ENCODE measurements around the gene ABCF3. TPM values are rescaled to one million over a fixed set of nuclear protein-coding genes. Genes with fewer than 3 reads are reported as not detected.
"Not testable (repeated sequence)": the region's sequence is repeated elsewhere in the genome, so short reads cannot be mapped to it uniquely, and the experiment has no call there.

The ABCF3 gene, protein sequence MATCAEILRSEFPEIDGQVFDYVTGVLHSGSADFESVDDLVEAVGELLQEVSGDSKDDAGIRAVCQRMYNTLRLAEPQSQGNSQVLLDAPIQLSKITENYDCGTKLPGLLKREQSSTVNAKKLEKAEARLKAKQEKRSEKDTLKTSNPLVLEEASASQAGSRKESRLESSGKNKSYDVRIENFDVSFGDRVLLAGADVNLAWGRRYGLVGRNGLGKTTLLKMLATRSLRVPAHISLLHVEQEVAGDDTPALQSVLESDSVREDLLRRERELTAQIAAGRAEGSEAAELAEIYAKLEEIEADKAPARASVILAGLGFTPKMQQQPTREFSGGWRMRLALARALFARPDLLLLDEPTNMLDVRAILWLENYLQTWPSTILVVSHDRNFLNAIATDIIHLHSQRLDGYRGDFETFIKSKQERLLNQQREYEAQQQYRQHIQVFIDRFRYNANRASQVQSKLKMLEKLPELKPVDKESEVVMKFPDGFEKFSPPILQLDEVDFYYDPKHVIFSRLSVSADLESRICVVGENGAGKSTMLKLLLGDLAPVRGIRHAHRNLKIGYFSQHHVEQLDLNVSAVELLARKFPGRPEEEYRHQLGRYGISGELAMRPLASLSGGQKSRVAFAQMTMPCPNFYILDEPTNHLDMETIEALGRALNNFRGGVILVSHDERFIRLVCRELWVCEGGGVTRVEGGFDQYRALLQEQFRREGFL
- total RNA-seq (2014; rRNA removed; shearing (Covaris generic); ENCODE audit: low replicate concordance) = 65.3 and 79.4 TPM in 2 replicates

DNA sequence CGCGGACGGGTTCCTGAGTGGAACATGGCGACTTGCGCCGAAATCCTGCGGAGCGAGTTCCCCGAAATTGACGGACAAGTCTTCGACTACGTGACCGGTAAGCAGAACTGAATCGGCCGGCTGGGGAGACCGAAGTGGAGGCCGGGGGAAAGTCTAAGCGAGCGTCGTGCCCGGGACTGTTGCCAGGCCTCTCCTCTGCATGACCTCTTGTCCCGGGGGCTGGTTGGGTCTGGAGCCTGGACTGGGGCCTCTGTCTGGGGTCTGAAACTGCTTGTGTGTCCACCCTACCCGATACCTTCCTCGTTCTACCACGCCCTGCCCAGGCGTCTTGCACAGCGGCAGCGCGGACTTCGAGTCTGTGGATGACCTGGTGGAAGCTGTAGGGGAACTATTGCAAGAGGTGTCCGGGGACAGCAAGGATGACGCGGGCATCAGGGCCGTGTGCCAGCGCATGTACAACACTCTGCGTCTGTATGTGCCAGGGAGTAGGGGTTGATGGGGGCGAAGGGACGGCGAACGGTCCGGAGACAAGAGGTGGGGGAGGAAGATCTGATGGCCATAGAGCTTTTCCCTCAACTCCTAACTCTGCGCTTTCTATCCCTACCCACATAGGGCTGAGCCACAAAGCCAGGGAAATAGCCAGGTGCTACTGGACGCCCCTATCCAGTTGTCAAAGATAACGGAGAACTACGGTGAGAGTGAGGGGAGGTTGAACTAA is at the start of gene ABCF3:
ABCF3 (plus strand) TSS at position 16 of the 718 bp plus-strand sequence; CDS start at position 25, 9 bp downstream.
- peak; percentile 66 for DNase-seq
- H3K9me3 ChIP-seq = no peaks in the 10 kb centered on the region
- H3K36me3 ChIP-seq = peaks cover 86% of the 10 kb centered on the region

DNA sequence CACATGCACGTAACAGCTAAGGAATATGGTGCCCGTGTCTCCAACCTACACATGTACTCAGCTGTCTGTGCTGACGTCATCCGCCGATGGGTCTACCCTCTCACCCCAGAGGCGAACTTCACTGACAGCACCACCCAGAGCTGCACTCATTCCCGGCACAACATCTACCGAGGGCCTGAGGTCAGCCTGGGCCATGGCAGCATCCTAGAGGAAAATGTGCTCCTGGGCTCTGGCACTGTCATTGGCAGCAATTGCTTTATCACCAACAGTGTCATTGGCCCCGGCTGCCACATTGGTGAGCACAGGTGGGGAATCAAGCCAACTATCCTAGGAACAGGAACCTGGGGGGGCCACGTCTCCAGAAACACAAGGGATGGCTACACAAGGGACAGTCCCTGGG is 45.6 kb upstream of the ABCF3 start:
- Histone ChIP-seq H3K27me3 (no peaks in the 10 kb centered on the region), H3K36me3 (peaks cover 69% of the 10 kb centered on the region), H3K4me3 (no peak overlapping the region), H3K9me3 (no peaks in the 10 kb centered on the region)
- DNase-seq = no peak

More for the DNA sequence above, at the start of gene ABCF3:
- H3K27me3 ChIP-seq = no peaks in the 10 kb centered on the region
- H3K4me3 ChIP-seq = peak within 1 kb of the TSS; percentile 93

DNA sequence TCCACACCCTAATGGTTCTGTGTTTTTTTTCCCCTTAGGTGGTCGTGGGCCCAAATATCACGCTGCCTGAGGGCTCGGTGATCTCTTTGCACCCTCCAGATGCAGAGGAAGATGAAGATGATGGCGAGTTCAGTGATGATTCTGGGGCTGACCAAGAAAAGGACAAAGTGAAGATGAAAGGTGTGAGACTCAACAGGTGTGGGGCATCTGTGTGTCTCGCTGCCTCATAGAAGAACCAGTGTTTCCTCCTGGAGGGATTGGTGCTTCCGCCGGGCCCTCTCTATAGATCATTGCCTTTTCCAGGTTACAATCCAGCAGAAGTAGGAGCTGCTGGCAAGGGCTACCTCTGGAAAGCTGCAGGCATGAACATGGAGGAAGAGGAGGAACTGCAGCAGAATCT is 43.8 kb upstream of the ABCF3 start:
- Histone ChIP-seq H3K36me3 (peaks cover 77% of the 10 kb centered on the region), H3K4me3 (no peak overlapping the region), H3K27me3 (no peaks in the 10 kb centered on the region), H3K9me3 (no peaks in the 10 kb centered on the region)
- no peak for DNase-seq

DNA sequence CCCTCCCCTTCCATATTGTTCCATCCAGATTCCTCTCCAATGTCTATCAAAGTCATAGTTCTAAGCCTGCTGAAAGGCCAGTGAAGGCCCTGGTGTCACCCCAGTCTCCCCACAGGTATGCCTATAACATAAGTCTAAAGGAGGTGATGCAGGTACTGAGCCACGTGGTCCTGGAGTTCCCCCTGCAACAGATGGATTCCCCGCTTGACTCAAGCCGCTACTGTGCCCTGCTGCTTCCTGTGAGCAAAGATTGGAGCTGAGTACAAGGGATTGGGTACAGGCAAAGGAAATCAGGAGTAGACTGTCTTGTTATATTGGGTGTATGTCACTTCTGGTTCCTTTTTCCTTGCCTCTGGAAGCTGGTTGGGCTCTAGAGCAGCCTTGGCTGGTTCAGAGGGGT is 42.7 kb upstream of the ABCF3 start:
- H3K36me3 ChIP-seq = peaks cover 68% of the 10 kb centered on the region
- H3K4me3 ChIP-seq = no peak overlapping the region
- no peaks in the 10 kb centered on the region for H3K27me3 ChIP-seq
- H3K9me3 ChIP-seq = no peaks in the 10 kb centered on the region
- DNase-seq = no peak

DNA sequence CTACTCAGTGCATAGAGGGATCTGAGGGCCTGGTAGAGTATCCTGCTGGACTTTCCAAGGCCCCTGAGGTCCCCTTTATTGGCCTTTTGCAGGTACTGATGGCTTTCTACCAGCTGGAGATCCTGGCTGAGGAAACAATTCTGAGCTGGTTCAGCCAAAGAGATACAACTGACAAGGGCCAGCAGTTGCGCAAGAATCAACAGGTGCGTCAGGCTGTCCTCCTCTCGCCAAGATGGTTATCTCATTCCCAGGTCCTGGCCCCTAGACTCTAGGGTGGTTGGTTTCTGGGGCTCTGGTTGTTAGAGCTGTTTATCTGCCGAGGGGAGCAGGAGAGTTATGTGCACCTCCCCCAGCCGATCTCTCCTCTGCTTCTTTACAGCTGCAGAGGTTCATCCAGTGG is 41.5 kb upstream of the ABCF3 start:
- H3K9me3 ChIP-seq = no peaks in the 10 kb centered on the region
- H3K36me3 ChIP-seq = peaks cover 67% of the 10 kb centered on the region
- no peaks in the 10 kb centered on the region for H3K27me3 ChIP-seq
- H3K4me3 ChIP-seq = no peak overlapping the region
- no peak for DNase-seq

DNA sequence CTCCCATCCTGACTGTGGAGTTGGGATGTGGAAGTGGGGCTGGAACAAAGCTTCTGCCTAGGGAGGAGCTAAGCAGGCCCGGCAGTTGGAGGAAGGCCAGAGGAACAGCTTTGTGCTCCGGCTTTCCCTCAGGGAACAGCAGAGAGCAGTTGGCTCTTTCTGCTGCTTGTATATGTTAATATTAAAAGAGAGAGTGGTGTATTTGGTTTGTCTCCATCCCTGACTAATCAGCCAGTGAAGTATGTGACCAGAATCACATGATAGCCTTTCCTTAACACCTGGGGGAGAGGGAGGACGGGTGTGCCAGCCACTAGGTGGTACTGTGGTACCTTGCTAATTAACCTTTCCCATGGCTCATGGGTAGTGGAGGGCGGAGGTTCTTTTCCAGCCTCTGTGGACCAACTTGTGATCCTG is 40.9 kb upstream of the ABCF3 start:
- no peaks in the 10 kb centered on the region for H3K9me3 ChIP-seq
- no peak overlapping the region for H3K4me3 ChIP-seq
- H3K36me3 ChIP-seq = peaks cover 63% of the 10 kb centered on the region
- DNase-seq = peak; percentile 26
- H3K27me3 ChIP-seq = no peaks in the 10 kb centered on the region

DNA sequence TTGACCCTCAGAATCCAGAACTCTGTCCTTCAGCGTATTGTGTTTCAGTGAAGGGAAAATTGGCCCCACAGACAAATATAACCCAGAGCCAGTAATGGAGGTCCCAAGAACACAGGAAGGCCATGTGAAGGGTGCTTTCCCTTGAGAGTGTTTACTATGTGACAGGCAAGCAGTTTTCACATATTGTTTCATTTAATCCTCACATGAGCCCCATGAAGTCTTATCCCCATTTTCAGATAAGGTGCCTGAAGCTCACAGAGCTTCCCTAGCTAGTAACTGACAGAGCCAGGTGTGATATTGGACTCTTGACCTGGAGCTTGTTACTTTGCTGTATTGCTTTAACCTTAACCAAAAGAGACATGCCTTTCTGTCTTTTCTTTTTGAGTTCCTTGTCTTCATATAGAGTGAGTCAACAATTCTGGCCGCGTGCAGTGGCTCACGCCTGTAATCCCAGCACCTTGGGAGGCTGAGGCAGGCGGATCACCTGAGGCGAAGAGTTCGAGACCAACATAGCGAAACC is 40.2 kb upstream of the ABCF3 start:
- peaks cover 56% of the 10 kb centered on the region for H3K36me3 ChIP-seq
- no peak for DNase-seq
- no peak overlapping the region for H3K4me3 ChIP-seq
- no peaks in the 10 kb centered on the region for H3K27me3 ChIP-seq
- H3K9me3 ChIP-seq = no peaks in the 10 kb centered on the region

DNA sequence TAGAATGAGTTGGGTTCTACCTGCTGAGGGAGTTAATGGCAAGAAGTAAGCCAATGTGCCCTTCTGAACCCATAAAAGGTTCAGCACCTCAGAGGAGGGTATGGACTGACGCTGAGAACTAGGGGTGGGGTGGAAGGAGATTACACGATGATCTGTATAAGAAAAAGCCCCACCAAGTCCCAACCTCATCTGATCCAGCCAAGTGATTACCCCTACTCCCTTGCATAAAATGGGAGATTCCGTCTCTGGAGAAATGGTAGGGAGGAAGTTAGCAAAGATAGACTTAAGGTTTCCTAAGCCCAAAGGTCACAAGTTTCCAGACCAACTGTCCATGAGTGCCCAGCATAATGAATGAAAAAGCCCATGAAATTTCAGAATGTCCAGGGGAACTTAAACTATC is 37.9 kb upstream of the ABCF3 start:
- no peak overlapping the region for H3K4me3 ChIP-seq
- no peaks in the 10 kb centered on the region for H3K9me3 ChIP-seq
- H3K36me3 ChIP-seq = peaks cover 34% of the 10 kb centered on the region
- no peak for DNase-seq
- no peaks in the 10 kb centered on the region for H3K27me3 ChIP-seq

DNA sequence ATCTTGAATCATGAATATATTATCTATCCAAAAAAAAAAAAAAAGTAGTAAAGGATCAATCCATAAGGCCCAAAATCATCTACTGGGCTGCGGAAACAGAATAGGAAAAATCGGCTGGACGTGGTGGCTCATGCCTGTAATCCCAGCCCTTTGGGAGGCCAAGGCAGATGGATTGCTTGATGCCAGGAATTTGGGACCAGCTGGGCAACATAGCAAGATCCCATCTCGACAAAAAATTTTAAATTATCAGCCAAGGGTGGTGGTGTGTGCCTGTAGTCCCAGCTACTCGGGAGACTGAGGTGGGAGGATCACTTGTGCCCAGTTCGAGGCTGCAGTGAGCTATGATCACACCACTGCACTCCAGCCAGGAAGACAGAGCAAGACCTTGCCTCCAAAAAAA is 36.9 kb upstream of the ABCF3 start:
- Histone ChIP-seq H3K27me3 (no peaks in the 10 kb centered on the region), H3K36me3 (peaks cover 23% of the 10 kb centered on the region), H3K4me3 (no peak overlapping the region), H3K9me3 (no peaks in the 10 kb centered on the region)
- no peak for DNase-seq

DNA sequence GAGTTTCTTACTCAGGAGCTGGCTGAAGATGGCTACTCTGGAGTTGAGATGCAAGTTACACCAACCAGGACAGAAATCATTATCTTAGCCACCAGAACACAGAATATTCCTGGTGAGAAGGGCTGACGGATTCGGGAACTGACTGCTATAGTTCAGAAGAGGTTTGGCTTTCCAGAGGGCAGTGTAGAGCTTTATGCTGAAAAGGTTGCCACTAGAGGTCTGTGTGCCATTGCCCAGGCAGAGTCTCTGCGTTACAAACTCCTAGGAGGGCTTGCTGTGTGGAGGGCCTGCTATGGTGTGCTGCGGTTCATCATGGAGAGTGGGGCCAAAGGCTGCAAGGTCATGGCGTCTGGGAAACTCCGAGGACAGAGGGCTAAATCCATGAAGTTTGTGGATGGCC is 36.2 kb upstream of the ABCF3 start:
- H3K27me3 ChIP-seq, H3K4me3 ChIP-seq, H3K9me3 ChIP-seq, DNase-seq: not testable (repeated sequence)
- H3K36me3 ChIP-seq = peaks cover 17% of the 10 kb centered on the region

DNA sequence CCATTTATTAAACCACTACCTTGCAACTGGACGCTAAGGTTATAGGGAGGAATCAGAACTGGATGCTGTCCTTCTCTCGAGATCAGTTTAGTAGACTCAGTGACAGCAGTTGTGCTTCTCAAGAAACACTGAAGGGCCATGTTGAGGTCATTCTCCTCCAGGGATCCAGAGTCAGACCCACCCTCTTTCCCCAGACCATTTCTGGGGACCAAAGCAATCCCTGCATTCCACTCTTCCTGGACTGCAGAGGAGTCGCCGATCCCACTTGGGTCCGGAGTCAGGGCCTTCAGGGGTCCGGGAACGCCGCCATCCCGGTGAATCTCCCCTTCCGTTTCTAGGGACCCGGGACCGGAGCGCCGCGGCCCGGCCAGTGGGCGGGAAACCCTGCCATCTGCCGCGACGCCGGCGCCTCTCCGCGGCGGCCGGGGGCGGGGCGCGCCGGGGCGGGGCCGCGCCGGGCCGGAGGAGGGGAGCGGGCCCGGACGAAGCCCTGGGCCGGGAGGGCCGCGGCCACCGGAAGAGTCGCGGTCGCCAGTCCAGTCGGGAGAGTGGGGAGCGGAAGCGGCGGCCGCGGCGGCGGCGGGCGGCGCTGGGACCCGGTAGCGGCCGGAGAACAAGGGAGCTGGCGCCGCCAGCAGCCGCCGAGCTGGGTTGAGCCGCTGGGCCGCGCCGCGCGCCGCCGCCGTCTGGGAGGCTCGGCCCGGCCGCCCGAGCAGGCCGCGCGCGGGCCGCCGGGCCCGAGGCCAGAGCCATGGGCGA is 30.9 kb upstream of the ABCF3 start, which contains the start of gene DVL3:
DVL3 (plus strand) TSS at position 493 of the 759 bp plus-strand sequence; CDS start at position 752, 259 bp downstream.
- DNase-seq = peak; percentile 80
- H3K4me3 ChIP-seq = peak within 1 kb of the TSS; percentile 91
- no peaks in the 10 kb centered on the region for H3K27me3 ChIP-seq
- H3K36me3 ChIP-seq = peaks cover 7% of the 10 kb centered on the region
- no peaks in the 10 kb centered on the region for H3K9me3 ChIP-seq

DNA sequence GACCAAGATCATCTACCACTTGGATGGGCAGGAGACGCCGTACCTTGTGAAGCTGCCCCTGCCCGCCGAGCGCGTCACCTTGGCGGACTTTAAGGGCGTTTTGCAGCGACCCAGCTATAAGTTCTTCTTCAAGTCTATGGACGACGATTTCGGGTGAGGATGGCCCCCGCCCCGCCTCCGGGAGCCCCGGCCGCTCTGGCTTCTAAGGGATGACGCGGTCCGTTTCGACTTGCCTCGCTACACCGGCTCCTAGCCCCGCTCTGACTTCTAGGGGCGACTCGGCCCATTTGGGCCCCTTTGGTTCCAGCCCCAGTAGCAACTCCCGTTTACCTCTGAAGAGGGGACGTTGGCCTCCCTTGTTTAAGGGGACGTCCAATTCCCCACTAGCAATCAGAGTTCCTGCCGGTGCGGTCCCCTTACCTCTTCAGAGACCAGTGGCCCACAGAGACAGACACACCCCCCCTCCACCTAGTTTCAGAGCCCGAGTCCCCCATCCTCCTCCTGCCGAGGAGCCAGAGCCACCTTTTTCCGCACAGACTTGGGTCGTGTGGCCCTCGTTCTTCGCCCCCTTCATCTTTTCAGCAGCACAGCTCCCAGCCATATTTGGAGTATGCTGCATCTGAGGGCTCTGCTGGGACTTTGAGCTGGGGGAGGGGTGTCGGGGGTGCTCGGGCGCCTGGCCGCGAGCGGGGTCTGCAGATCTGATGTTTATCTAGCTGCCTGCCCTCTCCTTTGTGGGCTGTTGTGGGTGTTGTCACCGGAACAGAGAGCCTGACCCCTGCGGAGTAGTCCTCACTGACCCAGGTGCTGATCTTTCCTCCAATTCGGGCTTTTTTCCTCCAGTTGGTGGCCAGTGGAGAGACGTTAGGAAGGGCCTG is 30.1 kb upstream of the ABCF3 start:
- Histone ChIP-seq H3K9me3 (no peaks in the 10 kb centered on the region), H3K4me3 (peak overlapping the region; percentile 91), H3K36me3 (peaks cover 13% of the 10 kb centered on the region), H3K27me3 (no peaks in the 10 kb centered on the region)
- peak; percentile 54 for DNase-seq

DNA sequence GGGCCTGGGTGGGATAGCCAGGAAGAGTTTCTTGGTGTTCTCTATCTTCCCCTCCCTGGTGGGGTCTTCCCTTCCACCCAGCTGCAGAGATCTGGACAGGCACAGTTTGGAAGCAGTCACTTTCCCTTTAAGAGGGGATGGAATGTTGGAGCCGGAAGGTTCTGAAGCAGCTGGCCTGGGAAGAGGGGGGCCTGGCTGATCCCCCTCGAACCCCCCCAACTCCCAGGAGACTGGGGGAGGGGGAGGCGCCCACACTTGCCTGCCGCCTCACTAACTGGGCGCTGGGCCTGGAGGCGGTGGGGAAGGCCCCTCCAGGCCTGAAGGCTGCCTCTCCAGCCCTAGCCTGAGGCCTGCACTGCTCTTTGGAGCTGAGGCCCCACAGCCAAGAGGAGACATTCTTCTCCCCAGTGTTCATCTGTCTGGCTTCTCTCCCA is 29.5 kb upstream of the ABCF3 start:
- no peaks in the 10 kb centered on the region for H3K9me3 ChIP-seq
- H3K27me3 ChIP-seq = no peaks in the 10 kb centered on the region
- peak overlapping the region; percentile 91 for H3K4me3 ChIP-seq
- peak; percentile 50 for DNase-seq
- H3K36me3 ChIP-seq = peaks cover 15% of the 10 kb centered on the region

DNA sequence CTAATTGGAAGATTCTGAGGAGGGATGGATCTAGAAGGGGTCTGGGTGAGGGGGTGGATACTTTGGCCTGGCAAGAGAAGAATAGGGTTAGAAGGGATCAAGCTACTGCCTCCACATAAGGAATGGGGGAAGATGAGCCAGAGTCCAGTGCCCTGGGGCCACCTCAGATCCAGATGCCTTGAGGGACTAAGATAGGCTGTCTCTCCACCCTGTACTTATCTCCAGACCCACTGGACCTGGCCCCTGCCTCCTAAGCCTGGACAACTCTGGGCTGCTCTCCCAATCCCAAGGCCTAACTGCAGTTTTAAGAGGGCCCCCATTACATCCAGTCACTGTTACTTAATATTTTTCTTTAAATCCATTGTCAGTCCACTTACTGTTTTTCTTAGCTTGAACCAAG is 28.8 kb upstream of the ABCF3 start:
- Histone ChIP-seq H3K27me3 (no peaks in the 10 kb centered on the region), H3K36me3 (peaks cover 21% of the 10 kb centered on the region), H3K9me3 (no peaks in the 10 kb centered on the region), H3K4me3 (peak overlapping the region; percentile 91)
- DNase-seq = no peak

DNA sequence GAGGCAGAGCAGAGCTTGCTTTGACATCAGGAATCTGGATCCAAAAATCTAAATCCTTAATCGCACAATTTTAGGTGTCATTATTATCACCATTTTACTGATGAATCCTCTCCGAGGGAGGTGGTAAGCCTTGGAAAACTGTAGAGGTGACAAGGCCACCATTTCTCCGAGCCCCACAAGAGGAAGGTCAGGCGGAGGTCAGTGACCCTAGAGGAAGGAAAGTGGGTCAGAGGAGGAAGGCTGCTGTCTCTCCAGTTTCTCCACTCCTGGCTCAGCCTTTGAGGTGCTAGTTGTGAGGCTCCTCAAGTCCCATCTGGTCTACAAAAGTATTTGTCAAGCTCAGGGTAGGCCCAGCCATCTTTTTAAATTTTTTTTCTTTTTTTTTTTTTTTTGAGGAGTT is 27.6 kb upstream of the ABCF3 start:
- Histone ChIP-seq H3K4me3 (no peak overlapping the region), H3K36me3 (peaks cover 31% of the 10 kb centered on the region), H3K9me3 (no peaks in the 10 kb centered on the region), H3K27me3 (no peaks in the 10 kb centered on the region)
- DNase-seq = no peak

All from MG63 (cell line).